HEK293T (cell line): ENCODE data around the gene PRKAB1.

Experiments
- CTBP1 ChIP-seq: fragments of 450-650 bp; IDR thresholded peaks from 2 replicates; pipeline ENCODE4 v1.6.1; 2016; ENCODE audit warnings: borderline replicate concordance
- FOXK2 ChIP-seq: fragments of 450-650 bp; IDR thresholded peaks from 2 replicates; pipeline ENCODE4 v1.6.1; 2016; ENCODE audit warnings: mild to moderate bottlenecking
- HDGF ChIP-seq: fragments of 450-650 bp; IDR thresholded peaks from 2 replicates; pipeline ENCODE4 v1.6.1; 2017; ENCODE audit warnings: antibody characterized with exemption, borderline replicate concordance
- SP1 ChIP-seq: fragments of 450-650 bp; IDR thresholded peaks from 2 replicates; pipeline ENCODE4 v1.6.1; 2017

DNA sequence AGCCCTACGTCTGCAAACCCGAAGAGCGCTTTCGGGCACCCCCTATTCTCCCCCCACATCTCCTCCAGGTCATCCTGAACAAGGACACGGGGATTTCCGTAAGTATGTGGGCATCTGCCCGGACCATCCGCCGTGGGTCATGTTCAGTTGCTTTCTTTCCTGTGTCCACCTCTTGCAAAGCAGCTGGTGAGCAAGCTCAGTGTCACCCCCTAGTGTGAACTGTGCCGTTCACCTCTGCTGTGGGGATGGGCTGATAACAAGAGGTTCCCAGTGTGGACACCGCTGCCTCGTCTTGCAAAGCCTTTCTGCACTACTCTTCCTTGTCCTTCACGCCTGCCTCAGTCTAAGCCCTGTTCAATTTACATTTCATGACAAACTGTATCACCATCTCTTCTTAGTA, 8.6 kb downstream of the PRKAB1 start:
- TF ChIP-seq HDGF (no peak), FOXK2 (no peak), SP1 (no peak), CTBP1 (no peak)
